ENCODE results near the gene SLC50A1.

The SLC50A1 gene

DNA sequence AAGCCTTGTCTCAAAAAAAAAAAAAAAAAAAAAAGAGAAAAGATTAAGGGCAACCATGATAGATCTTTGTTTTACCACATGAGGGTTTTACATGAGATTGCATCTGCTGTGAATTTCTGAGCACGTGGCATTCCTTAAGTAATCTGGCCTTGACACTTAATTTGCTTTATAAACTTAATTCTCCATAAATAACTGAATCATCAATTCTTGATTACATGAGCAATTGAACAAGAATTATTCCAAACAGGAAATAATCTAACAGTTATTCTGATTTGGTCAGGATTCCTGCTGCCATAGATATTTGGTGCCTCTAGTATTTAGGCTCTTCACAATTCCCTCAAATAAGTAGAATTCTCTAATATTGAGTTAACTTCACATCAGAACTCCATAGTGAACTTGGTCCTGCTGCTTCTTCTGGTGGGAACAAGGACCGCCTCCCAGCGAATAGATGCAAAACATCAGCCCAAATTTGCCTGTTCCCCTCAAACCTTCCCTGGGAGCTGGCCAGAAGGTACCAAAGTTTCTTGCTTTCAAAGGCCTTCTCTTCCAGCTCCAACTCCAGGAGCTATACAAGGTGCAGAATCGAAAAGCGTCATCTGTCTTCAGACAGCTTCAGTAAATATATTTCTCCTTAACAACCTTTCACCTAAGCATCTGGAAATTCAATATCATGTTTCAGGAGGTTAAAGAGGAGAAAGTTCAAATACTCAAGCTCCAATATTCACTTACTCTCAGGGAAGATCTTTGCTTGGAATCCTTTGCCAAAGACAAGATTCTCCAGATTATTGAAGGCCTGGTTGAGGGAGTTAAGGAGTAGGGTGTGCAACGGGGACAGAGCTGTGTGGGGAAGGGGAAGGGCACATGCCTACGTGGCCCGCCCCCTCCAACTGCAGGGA lies 36.4 kb downstream of the SLC50A1 start:
- DNase-seq = no peak

DNA sequence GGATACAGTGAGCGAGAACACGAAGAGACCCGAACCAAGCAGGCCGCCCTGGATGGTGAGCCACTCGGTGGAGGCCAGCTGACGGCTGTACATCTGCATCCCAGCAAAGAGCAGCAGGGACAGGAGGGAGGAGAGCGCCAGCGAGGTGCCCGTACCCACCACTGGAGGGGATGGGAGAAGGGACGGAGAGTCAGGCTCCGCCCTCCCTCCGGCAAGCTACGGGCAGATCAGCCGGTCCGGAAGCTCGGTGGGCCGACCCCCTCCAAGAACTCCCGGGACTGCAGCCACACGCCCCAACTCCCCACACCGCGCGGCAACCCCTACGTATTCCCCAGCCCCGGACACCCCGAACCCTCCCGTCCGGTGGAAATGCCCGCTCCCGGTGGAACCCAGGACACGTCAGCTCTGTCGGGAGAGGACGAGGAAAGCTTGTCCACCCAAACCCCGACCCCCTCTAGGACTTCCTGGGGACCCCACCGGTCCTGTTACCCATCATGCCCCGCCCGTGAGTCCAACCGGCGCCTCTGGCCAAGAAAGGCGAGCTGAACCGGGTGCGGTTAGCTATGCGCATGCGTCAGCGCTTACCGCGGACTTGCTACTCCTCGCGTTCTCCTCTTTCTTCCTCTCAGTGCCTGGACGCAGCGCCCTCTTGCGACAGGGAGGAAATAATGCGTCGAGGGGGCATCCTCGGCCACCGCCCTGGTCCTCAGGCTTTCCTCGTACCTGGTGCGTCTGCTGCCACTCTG lies 37.3 kb downstream of the SLC50A1 start, which contains the start of gene KRTCAP2:
Gene KRTCAP2, minus strand, starts transcription at position 573 of the 746 bp plus-strand sequence. Its CDS starts 80 bp downstream, at position 493.
- DNase-seq = peak; percentile 99

DNA sequence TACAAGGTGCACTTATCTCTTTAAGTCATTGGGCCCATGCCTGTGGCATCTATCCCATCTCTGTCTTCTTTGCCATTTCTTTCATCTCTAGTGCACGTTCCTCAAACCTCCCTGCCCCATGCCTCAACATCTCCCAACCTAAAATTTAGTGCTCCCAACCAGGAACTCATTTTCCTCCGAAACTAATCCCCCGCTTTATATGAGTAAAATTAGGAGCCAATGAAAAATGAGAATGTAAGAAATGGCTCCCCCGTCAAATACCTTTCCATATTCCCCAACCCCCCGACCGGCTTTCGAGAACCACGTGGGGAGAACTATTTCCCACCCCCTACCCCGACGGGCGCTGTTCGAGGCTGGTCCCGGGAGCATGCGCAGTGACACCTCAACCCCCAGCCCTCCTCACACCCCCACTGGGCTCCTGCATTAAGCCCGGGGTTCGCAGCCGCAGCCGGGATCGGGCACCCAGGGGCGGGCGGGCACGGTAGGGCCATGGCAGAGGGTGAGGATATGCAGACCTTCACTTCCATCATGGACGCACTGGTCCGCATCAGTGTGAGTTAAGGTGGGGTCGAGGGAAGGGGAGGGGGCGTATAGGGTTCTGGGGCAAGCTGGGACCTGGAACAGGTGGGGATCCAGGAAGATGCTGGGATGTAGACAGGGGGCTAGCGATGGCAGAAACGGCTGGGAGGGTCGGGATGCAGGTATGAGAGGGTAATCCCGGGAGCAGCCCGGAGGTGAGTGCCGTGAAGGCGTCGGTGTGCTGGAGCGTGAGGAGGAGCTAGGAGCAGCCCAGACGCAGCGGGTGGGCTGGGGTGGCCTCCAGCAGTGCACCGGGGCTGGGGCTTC lies 38.0 kb downstream of the SLC50A1 start, which contains the start of gene TRIM46:
Gene TRIM46, plus strand, starts transcription at position 372 of the 846 bp plus-strand sequence. Its CDS starts 118 bp downstream, at position 490.
- peak; percentile 81 for DNase-seq

DNA sequence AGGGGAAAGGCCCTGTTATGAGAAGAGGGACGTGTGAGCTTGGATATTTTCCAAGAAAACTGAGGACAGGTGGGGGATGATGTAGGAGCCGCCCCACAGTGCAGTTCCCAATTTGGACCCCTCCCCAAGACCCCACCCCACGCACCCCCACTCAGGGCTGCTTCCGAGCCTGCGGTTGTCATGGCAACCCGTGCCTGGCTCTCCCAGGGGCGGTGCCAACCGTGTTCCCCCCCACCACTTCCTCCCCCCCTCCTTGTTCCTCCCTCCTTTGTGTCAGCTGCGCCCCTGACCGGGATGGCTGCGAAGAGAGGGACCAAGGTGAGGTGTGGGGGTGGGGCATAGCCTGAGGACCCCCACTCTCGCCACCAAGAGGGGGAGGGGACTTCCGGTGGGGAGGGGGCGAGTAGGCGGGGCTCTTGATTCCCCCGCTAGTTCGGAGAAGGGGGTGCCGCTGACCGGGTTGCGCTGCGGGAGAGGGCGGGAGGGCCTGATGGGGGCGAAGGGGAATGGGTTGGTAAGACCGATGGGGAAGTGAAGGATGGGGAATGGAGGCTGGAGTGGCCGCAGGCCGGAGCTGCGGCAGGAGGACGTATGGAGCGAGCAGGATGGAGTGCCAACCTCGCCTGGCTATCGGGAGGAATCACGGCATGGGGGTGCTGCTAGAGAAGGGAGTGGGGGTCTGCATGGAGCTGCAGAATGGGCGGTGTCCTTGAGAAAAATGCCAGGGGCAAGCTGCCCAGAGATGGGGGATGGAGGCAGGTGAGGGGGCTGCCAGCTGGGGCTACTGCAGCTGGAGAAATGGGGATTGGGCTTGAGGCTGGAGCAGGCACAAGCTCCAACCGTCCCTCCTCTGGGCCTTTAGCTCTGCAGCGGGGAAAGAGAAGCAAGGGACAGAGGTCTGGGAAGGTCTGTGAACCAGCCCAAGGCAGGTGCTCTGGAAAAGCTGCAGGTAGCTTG lies 39.0 kb downstream of the SLC50A1 start:
- DNase-seq = peak; percentile 73

DNA sequence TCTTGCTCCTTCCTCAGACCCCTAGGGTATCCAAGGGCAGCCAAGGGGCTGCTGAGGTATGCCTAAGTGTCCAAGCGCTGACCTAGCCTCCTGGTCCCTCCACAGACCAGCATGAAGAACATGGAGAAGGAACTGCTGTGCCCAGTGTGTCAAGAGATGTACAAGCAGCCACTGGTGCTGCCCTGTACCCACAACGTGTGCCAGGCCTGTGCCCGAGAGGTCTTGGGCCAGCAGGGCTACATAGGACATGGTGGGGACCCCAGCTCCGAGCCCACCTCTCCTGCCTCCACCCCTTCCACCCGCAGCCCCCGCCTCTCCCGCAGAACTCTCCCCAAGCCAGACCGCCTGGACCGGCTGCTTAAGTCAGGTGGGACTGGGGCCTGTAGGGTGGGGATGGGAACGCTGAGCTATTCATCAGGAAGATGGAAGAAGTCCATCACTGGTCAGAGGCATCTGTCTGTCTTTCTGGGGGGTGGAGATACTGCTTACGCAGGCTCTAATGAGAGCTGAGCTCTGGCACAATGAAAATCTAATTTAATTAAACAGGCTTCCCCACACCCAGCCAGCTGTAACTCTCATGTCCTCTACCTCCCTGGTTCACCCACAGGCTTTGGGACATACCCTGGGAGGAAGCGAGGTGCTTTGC lies 39.8 kb downstream of the SLC50A1 start:
- no peak for DNase-seq

DNA sequence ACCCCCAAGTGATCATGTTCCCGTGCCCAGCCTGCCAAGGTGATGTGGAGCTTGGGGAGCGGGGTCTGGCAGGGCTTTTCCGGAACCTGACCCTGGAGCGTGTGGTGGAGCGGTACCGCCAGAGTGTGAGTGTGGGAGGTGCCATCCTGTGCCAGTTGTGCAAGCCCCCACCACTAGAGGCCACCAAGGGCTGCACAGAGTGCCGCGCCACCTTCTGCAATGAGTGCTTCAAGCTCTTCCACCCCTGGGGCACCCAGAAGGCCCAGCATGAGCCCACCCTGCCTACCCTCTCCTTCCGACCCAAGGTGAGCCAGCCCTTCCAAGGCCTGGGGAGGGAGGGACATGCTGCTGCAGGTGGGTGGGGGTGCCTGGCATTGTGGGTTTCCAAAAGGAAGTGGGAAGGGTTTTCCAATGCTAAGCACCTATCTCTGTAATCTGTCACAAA lies 40.3 kb downstream of the SLC50A1 start:
- peak; percentile 80 for DNase-seq

DNA sequence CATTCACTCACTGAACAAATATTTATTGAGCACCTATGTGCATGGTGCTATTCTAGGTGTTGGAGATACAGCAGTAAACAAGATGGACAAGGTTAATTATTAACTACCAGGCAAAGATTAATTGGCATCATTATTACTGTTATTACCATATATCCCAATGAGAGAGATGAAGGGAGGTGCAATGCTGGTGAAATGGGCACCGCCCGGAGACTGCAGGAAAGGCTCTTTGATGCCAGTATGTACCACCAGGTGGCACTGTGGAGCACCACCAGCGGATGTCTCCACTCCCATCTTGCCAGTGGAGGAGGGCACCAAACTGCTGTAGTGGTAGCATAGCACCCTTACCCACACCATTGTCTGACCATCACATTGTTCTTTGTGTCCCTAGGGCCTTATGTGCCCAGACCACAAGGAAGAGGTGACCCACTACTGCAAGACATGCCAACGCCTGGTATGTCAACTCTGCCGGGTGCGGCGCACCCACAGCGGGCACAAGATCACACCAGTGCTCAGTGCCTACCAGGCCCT lies 41.0 kb downstream of the SLC50A1 start:
- DNase-seq = peak; percentile 94

DNA sequence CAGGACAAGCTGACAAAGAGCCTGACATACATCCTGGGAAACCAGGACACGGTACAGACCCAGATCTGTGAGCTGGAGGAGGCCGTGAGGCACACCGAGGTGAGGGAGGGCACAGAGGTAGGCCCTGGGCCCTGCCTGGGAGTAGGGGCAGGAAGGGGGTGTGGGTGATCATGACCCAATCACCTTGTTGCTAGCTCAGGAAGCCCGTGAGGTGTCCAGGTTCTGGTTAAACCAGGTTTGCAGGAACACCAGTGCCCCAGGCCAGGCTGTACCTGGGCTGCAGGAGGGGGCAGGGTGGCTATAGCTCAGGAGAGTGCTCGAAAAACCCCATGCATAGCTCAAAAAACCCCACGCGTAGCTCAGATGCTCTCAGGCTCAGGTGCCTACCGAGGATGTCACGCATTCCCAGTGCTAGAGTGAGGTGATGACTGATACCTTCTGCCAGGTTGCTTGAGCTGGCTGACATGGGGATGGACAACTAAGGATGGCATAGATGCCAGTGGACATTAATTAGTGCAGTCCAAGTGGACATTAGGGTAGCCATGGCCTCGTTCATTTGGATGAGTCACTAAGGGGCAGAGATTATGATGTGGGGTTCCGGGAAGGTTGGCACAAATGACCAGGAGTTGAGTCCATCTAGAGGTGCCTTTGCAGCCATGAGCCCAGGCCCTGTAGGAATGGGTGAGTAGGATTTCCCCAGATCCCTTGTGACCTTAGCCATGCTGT lies 41.7 kb downstream of the SLC50A1 start:
- DNase-seq = no peak

DNA sequence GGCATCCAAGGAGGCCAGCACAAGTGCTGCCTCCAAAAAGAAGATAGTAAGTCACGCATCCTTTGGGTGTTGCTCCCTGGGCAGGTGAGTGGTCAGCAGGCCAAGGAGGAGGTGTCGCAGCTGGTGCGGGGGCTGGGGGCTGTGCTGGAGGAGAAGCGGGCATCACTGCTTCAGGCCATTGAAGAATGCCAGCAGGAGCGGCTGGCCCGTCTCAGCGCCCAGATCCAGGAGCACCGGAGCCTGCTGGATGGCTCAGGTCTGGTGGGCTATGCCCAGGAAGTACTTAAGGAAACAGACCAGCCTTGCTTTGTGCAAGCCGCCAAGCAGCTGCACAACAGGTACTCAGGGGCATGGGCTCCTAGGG lies 42.2 kb downstream of the SLC50A1 start:
- DNase-seq = no peak

DNA sequence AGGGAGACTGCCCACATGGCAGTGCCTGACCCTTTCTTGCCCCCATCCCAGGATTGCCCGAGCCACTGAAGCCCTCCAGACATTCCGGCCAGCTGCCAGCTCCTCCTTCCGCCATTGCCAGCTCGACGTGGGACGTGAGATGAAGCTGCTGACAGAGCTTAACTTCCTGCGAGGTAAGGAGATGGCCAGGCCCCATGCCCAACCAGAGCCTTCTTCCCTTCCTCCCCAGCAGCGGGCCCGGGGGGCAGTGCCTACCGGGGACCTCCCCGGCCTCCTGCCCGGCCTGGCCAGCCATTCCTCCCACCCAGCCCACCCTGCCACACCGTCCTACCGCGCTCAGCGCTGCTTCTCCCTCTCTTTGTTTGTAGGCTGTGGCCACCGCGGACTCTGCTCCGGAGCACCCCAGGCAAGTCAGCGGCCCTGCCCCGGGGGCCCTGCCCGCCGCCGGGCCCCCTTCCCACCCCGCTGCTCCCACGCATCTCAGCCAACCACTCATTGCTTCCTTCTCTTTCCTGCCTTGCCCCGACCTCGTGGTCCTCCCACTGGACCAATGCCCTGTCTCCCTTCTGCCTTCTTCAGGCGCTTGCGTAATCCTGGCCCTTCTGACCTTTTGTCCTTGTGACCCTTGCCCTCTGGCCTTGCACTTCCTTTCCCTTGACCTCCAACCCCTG lies 42.9 kb downstream of the SLC50A1 start:
- no peak for DNase-seq

DNA sequence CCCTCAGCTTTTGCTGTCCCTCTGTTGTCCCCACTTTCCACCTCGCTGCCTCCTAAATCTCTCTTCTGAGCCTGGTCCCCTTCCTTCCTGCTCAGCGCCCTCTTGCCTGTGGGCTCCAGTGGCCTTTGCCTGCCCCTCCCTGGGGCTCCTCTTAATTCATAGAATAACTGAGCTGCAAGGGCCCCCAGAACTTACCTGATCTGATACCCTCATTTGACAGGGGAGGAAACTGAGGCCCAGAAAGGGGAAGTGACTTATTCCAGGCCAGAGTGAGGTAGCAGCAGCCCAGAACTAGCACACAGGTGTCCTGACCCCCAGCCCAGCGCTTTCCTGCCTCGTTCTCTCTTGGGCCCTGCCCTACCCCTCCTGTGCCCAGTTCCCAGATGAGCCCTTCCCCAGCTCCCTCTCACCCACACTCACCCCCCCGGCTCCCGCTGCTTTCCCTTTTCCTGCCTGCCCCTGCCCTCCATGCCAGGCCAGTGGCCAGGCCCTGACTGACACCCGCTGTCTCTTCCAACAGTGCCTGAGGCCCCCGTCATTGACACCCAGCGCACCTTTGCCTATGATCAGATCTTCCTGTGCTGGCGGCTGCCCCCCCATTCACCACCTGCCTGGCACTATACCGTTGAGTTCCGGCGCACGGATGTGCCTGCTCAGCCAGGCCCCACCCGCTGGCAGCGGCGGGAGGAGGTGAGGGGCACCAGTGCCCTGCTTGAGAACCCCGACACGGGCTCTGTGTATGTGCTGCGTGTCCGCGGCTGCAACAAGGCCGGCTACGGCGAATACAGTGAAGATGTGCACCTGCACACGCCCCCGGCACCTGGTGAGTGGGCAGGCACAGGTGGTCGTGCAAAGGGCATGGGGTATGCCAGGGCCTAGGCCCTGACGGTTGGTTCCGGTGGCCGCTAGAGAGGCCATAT lies 43.7 kb downstream of the SLC50A1 start:
- no peak for DNase-seq

DNA sequence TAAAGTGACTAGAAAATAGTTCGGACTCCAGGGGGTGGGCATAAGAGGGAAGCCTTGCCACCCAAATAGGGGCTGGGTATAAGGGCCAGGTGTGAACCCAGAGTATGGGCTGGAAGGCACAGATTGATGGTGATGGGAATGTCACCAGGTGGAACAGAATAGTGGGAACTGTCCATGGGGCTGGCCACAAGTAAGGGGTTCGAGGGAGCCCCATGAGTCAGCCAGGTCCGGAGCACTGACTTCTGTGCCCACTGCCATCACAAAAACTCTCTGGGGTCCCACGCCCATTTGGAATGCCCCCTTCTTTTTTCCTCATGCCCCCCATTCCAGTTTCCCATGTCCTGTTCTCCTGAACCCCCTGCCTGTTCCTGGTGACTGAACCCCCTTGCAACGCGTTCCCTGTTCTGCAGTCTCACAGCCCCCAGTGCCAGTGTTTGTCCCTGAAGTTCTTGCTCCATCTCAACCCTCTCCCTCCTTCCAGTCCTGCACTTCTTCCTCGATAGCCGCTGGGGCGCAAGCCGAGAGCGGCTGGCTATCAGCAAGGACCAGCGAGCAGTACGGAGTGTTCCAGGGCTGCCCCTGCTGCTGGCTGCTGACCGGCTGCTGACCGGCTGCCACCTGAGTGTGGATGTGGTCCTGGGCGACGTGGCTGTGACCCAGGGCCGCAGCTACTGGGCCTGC lies 45.9 kb downstream of the SLC50A1 start:
- no peak for DNase-seq

DNA sequence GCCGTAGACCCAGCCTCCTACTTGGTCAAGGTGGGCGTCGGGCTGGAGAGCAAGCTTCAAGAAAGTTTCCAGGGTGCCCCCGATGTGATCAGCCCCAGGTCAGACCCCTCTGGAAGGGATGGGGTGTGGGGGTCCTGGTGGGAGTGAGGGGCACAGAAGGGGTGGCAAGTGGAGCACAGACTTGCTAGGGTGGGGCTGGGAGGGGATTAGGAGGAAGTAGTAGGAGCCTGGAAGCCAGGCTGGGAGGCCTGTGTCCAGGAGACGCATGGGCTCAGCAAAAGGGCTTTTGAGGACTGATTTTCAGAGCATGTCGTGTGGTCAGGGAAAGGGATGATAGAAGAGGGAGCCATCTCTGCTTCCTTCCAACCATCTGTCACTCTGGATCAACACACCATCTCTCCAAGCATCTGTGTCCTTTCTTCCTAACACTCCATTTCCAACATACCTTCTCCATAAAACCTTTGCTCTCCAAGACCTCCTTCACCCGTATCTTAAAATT lies 46.4 kb downstream of the SLC50A1 start:
- DNase-seq = no peak

DNA sequence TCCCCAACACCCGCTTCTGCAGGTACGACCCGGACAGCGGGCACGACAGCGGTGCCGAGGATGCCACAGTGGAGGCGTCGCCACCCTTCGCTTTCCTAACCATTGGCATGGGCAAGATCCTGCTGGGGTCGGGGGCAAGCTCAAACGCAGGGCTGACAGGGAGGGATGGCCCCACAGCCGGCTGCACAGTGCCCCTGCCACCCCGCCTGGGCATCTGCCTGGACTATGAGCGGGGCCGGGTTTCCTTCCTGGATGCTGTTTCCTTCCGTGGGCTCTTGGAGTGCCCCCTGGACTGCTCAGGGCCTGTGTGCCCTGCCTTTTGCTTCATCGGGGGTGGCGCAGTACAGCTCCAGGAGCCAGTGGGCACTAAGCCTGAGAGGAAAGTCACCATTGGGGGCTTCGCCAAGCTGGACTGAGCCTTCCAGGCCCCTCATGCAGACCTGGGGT lies 48.1 kb downstream of the SLC50A1 start:
- DNase-seq = no peak

DNA sequence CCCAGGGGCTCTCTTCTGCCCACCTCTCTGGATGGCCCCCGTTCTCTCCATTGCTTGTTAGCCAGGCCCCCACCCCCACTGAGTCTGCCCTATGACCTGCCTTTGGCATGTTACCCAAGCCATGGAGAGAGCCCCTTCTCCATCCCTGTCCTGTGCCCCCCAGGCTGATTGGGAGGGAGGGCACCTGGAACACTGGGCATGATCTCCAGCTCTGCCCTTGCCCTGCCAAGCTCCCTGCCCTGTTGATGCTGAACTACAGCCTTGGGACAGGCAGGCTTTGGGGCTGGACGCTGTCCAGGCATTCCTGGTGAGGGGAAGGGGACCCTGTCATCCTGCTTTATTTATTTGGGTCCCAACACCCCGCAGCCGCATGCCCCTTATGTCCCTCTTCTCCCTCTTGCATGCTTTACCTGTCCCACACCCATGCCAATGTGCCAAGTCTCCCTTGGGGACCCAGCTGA lies 48.7 kb downstream of the SLC50A1 start:
- no peak for DNase-seq

DNA sequence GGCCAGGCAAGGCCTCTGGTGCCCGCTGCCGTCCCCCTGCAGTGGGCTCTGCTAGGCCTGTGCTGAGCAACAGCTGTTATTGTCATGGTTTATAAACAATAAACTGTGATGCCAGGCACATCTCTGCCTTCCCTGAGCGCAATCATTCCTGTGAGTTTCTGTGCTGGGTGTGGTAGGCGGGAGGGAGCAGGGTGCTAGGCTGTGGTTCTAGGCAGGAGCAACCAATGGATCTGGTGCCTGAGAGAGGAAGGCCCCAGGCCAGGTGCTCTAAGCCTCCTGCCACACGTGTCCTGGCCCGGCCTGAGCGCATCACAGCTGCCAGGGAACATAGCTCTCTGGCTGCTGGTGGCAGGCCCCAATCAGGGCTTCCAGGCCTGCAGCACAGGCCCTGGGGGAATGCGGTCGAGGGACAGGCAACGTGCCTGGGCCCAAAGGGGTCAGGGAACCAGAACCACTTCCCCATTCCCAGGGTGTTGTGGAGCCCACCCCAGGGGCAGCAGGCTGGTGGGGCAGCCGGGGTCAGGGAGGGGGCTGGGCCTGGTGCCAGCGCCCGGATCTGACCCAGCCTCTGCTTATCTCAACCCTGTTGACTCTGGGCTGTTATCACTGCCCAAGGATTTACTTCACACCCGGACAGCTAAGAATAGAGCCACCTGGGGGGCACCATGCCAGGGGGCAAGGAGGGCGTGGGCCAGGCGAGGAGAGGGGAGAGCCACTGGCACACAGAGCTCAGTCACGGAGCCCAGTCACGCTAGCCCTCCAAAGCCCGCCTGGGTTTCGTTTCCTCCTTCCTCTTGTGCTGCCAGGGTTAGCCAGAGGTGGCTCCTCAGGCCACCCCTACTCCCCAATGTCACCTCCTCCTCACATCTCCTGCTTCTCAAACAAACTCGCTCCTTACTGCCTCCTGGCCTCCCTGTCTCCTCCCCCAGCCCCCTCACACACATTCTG lies 49.5 kb downstream of the SLC50A1 start:
- peak; percentile 72 for DNase-seq

Data from hematopoietic multipotent progenitor cell treated with erythropoietin and hydrocortisone succinate and interleukin-3 and kit ligand, for 4 days (in vitro differentiated cells).